Kidney (tissue), 14 donors: ENCODE data around the gene YPEL1. TPM values are rescaled to one million over a fixed set of nuclear protein-coding genes. Genes with fewer than 3 reads are reported as not detected.

ENCODE experiments used
- DNase-seq, 5 donors: peaks; one replicate each; pipeline ENCODE4 v3.0.0-alpha.2; 2013 to 2020
- FAIRE-seq: peaks from 2 replicates; lab custom pipeline; 2012; peaks lifted over from hg19 to GRCh38; lab: Jason Lieb, UNC
- H3K27ac ChIP-seq, 2 donors: one replicate each; pipeline ENCODE4 v1.7.0; 2013; ENCODE audit warnings: low read depth in 2 of 2, low read length in 2 of 2, inconsistent platforms in 1 of 2
- H3K27me3 ChIP-seq: one replicate; pipeline ENCODE4 v1.7.1; 2013; ENCODE audit warnings: low read length, inconsistent platforms; ENCODE audit not compliant: control insufficient read depth, insufficient read depth
- H3K36me3 ChIP-seq, 3 donors: one replicate each; pipeline versions ENCODE4 v1.7.0 to v1.7.1; 2013; ENCODE audit warnings: low read length in 3 of 3, control low read depth in 1 of 3, inconsistent platforms in 1 of 3; ENCODE audit not compliant: insufficient read depth in 3 of 3, control insufficient read depth in 2 of 3
- H3K4me1 ChIP-seq, 3 donors: one replicate each; pipeline versions ENCODE4 v1.7.0 to v1.7.1; 2013; ENCODE audit warnings: low read length in 3 of 3, inconsistent platforms in 1 of 3, low read depth in 1 of 3; ENCODE audit not compliant: control insufficient read depth in 2 of 3, insufficient read depth in 2 of 3
- H3K4me3 ChIP-seq, 3 donors: one replicate each; pipeline versions ENCODE4 v1.7.0 to v1.8.1; 2013; ENCODE audit warnings: low read length in 3 of 3, control low read depth in 1 of 3, inconsistent platforms in 1 of 3
- H3K9ac ChIP-seq, 3 donors: one replicate each; pipeline versions ENCODE4 v1.7.0 to v1.7.1; 2013; ENCODE audit warnings: low read length in 3 of 3, control low read depth in 1 of 3, inconsistent platforms in 1 of 3
- H3K9me3 ChIP-seq, 3 donors: one replicate each; pipeline versions ENCODE4 v1.7.0 to v1.7.1; 2013; ENCODE audit warnings: low read length in 3 of 3, control low read depth in 1 of 3, inconsistent platforms in 1 of 3; ENCODE audit not compliant: control insufficient read depth in 2 of 3, insufficient read depth in 1 of 3
- intact Hi-C: fragments of 100-400 bp; cut with DNase I; formaldehyde crosslinking; loops from one replicate; pipeline ENCODE4 v1.11.1; 2022
- polyA plus RNA-seq: library from polyadenylated mRNA; stranded (reverse); fragments of 350-450 nt; fragmentation: Illumina TruSeq; extraction: RNeasy Lipid Tissue Mini Kit (QIAGEN cat#74804); gene quantifications from one replicate; pipeline ENCODE4 v1.2.3, GENCODE V29; 2014; ENCODE audit warnings: low read depth, low replicate concordance; ENCODE audit not compliant: insufficient read depth
- total RNA-seq: library from RNA; stranded (reverse); fragmentation: NEBNext Ultra II Directional; extraction: Animal tissue kit (Norgen Biotek cat#: 25700); gene quantifications from one replicate; pipeline ENCODE4 v1.2.1, GENCODE V29; 2021
- TF ChIP-seq, protein P1 (sequence below): IDR thresholded peaks from 3 replicates; pipeline ENCODE4 v1.5.1; 2012; ENCODE audit warnings: mild to moderate bottlenecking, moderate library complexity, borderline replicate concordance; ENCODE audit not compliant: insufficient read depth; ENCODE audit errors: extremely low read depth
- donor health status: control.
- donor health status: control.
- donor health status: control.
- donor health status: control.
- donor health status: control.
- donor health status: DM: yes; HTN: yes; CAD: no.
- donor health status: Normal renal cell carcinoma (clear cell type).

The YPEL1 gene
- total and polyA plus RNA-seq, 2 donors from 2014 or later: 2.2 to 6.1 TPM

DNA sequence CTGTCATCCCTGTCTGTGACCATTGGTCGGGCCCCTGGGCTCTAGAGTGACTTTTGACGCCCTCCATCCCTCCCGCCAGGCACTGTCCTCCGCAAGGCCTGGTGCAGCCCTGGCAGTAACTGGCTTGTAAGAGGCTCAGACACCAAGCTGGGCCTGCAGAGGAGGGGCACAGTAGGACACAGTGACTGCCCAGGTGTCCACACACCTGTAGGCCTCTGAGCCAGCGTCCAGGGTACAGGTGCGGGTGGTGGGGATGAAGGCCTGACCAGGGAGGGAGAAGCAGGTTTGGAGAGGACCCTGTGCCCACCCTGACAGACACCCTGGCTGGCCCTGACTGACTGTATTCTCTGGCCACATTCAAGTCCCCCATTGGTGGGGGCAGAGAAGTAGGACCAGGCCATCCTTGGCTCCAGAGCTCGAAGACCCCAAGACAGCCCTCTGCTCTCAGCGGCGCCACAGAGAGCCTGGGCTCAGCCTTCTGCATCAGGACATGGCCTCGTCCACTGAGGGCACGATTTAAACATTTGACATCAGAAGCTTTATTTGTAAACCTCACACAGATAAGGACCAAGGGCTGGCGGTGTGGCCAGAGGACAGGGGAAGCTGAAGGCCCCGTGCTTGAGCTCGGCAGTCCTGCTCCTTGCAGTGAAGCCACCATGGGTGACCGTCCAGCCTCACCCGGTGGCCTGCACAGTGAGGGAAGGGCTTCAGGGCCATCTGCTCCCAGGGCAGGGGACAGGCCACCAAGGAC is 38.4 kb downstream of the YPEL1 start:
- Histone ChIP-seq H3K9ac (no peak overlapping the region), H3K27ac (no peak overlapping the region), H3K27me3 (no peaks in the 10 kb centered on the region), H3K4me3 (no peak overlapping the region), H3K9me3 (no peaks in the 10 kb centered on the region), H3K36me3 (peaks cover 0 to 37% (median 14%) of the 10 kb centered on the region in 3 donors), H3K4me1 (peaks cover 0 to 12% (median 9%) of the 10 kb centered on the region in 3 donors)
- TF ChIP-seq, protein P1, sequence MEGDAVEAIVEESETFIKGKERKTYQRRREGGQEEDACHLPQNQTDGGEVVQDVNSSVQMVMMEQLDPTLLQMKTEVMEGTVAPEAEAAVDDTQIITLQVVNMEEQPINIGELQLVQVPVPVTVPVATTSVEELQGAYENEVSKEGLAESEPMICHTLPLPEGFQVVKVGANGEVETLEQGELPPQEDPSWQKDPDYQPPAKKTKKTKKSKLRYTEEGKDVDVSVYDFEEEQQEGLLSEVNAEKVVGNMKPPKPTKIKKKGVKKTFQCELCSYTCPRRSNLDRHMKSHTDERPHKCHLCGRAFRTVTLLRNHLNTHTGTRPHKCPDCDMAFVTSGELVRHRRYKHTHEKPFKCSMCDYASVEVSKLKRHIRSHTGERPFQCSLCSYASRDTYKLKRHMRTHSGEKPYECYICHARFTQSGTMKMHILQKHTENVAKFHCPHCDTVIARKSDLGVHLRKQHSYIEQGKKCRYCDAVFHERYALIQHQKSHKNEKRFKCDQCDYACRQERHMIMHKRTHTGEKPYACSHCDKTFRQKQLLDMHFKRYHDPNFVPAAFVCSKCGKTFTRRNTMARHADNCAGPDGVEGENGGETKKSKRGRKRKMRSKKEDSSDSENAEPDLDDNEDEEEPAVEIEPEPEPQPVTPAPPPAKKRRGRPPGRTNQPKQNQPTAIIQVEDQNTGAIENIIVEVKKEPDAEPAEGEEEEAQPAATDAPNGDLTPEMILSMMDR: no peak
- FAIRE-seq (no peak), DNase-seq (no peak)
- intact Hi-C loops: no loop called here

GRCh38 chr22:21696115-21696514 is 39.5 kb downstream of the YPEL1 start:
- intact Hi-C loops: no loop called here

DNA sequence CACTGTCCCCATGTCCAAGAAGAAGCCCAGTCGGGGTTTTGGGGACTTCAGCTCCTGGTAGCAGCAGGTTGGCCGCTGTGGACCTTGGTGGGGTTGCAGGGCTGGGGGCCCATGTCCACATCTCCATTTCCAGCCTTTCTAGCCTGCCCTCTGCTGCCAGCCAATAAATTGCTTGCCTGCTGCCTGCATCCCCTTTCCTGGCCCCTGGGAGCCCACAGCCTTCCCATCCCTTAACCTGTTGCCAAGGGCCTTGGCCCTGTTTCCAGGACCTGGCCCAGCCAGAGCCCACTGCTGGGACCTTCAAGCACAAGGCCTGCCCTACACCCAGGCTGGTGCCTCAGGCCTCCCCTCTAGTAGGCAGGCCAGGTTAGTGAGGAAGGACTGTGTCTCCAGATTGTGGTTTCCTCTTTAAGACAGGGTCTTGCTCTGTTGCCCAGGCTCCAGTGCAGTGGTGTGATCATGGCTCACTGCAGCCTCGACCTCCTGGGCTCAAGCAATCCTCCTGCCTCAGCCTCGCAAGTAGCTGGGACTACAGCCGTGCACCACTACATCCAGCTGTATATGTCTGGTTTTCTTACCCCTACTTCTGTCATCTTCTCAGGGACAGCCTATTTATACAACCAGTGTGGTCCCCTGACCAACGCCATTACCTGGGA is 40.0 kb downstream of the YPEL1 start:
- Histone ChIP-seq H3K27me3 (no peaks in the 10 kb centered on the region), H3K4me1 (peaks cover 0 to 12% (median 9%) of the 10 kb centered on the region in 3 donors), H3K36me3 (peaks cover 0 to 37% (median 17%) of the 10 kb centered on the region in 3 donors), H3K9ac (no peak overlapping the region), H3K4me3 (no peak overlapping the region), H3K27ac (no peak overlapping the region), H3K9me3 (no peaks in the 10 kb centered on the region)
- intact Hi-C loops: no loop called here
- TF ChIP-seq, protein P1: no peak
- DNase-seq (no peak), FAIRE-seq (no peak)

More at GRCh38 chr22:21696115-21696514, 39.5 kb downstream of the YPEL1 start:
- no peak overlapping the region for H3K9ac ChIP-seq
- FAIRE-seq (no peak), DNase-seq (no peak)
- peaks cover 0 to 37% (median 17%) of the 10 kb centered on the region in 3 donors for H3K36me3 ChIP-seq
- H3K27ac ChIP-seq: no peak overlapping the region
- TF ChIP-seq, protein P1: no peak
- H3K27me3 ChIP-seq: no peaks in the 10 kb centered on the region
- no peak overlapping the region for H3K4me3 ChIP-seq
- no peaks in the 10 kb centered on the region for H3K9me3 ChIP-seq
- peaks cover 0 to 12% (median 9%) of the 10 kb centered on the region in 3 donors for H3K4me1 ChIP-seq
